T47D (cell line): ENCODE results near the gene TMIGD3.
"Not testable (repeated sequence)": the region's sequence is repeated elsewhere in the genome, so short reads cannot be mapped to it uniquely, and the experiment has no call there.

ENCODE experiments used
- DNase-seq, 2 experiments: peaks; one replicate each; pipeline versions ENCODE4 v3.0.0 to v3.0.0-alpha.2; 2011 to 2012; ENCODE audit warnings: low read depth in 1 of 2, low spot score in 1 of 2
- JUND ChIP-seq: IDR thresholded peaks from 2 replicates; pipeline ENCODE4 v1.6.1; 2012; ENCODE audit warnings: low read depth
- in situ Hi-C: cut with HindIII; loops from 2 replicates; pipeline ENCODE4 v1.10.0; 2016; ENCODE audit warnings: low sequenced_read_pairs, low pct_unique_long_range_greater_than_20kb

The TMIGD3 gene

GRCh38 chr1:111503585-111504060 lies at the start of gene TMIGD3, which contains the start of gene ADORA3:
Gene TMIGD3, minus strand, starts transcription at chr1:111503633. Its CDS starts 279 bp downstream, at chr1:111503354.
Gene ADORA3, minus strand, starts transcription at chr1:111503633. Its CDS starts 279 bp downstream, at chr1:111503354.
- TF ChIP-seq JUND: no peak
- no peak for DNase-seq
- in situ Hi-C loops: no loop called here

- in situ Hi-C loops: no loop called here
- TF ChIP-seq JUND: no peak
- DNase-seq: no peak
These were observed 49.8 kb upstream of the TMIGD3 start for GRCh38 chr1:111553196-111553595.

- DNase-seq: no peak
- TF ChIP-seq JUND: no peak
- in situ Hi-C loops: no loop called here
These were observed 49.2 kb upstream of the TMIGD3 start for GRCh38 chr1:111552587-111552986.

DNA sequence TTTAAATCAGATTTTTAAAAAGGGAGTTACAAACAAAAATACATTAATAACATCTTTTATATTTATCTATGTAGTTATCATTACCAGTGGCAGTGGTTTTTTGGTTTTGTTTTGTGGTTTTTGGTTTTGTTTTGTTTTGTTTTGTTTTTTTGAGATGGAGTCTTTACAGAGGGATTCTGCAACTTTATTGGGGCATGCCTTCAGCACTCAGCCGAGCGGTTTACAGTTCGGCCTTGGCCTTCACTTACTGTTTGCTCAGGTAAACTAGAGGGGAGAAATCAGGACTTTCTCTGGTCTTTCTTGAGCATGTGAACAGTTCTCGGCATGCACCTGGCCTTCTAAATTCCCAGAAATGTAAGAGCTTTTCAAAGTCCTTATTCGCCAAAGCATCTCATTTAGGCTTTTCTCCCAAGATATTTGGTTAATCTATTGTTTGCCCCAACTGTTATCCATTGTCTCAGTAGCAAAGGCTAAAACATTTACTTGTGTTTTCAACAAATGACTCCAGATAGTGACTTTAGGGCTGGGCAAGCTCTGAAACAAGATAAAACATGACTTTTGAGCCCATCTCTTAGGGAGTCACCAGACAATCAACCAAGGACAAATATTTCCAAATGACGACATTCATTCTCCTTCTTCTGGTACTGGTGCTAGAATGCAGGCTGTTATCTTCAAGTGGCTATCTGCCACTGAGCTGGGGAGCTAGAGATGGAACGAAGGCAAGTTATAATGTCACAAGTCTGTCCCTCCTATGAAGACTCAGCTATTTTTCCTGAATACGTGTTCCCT lies 48.4 kb upstream of the TMIGD3 start:
- in situ Hi-C loops: no loop called here
- TF ChIP-seq JUND: no peak
- DNase-seq: no peak

GRCh38 chr1:111547786-111548185 lies 44.4 kb upstream of the TMIGD3 start:
- in situ Hi-C loops, DNase-seq: not testable (repeated sequence)

- TF ChIP-seq JUND: no peak
- in situ Hi-C loops: no loop called here
- DNase-seq: no peak
These were observed 38.8 kb upstream of the TMIGD3 start for GRCh38 chr1:111542187-111542586.

- peak in 1 of 2 experiments; percentile 14 for DNase-seq
- in situ Hi-C loops: no loop called here
- no peak for TF ChIP-seq JUND
These were observed 38.3 kb upstream of the TMIGD3 start for GRCh38 chr1:111541721-111542120.

DNA sequence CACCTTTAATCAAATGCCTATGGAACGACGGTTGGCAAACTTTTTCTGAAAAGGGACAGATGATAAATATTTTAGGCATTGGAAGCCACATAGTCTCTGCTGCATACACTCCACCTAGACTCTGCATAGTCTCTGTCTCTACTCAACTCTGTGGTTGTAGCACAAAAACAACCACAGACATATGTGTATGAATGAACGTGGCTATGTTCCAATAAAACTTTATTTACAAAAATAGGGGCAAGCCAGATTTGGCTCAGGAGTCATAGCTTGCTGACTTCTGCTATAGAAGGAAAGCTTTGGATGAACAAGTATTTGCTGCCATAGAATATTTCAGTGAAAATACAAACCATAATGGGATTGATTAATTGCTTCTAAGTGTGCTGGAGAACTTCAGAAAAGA lies 37.5 kb upstream of the TMIGD3 start:
- in situ Hi-C loops: no loop called here
- DNase-seq: no peak
- TF ChIP-seq JUND: no peak

DNA sequence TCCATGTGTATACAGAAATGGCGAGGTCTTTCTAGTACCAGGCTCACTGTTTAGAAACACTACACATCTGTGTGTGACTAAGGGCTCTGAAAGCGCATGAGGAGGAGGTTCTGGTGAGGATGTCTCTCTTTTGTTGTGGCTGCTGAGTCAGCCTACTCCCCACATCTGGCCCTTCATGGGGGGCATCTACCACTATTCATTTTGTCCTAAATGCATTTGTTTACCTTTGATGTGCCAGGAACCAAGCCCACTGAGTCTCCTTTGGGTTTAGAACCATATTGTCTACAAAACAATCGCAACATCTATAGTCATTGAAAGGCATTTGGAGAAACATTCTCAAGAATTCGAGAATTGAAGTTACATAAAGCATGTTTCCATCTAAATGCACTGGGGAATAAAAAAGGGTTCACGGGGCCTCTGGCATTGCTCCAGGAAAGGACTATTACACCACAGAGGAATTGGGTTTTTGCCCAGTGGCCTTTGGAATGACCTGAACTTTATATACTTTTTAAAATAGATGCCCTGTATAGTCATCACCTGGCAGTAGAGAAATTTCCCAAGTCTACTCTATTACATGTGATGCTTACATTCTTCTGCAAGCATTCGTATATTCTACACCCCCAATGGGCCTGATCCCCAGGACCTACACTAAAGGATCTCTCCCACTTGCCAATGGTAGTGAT lies 35.1 kb upstream of the TMIGD3 start:
- no peak for DNase-seq

GRCh38 chr1:111535256-111536191 lies 32.1 kb upstream of the TMIGD3 start:
- DNase-seq: peak in 1 of 2 experiments; percentile 6
- in situ Hi-C loops: no loop called here
- no peak for TF ChIP-seq JUND

More for the DNA sequence above, 35.1 kb upstream of the TMIGD3 start:
- in situ Hi-C loops: no loop called here
- no peak for TF ChIP-seq JUND

GRCh38 chr1:111520053-111520452 lies 16.6 kb upstream of the TMIGD3 start:
- no peak for TF ChIP-seq JUND
- DNase-seq: no peak
- in situ Hi-C loops: no loop called here
